ENCODE results near the gene NANS.
"Not testable (repeated sequence)": the region's sequence is repeated elsewhere in the genome, so short reads cannot be mapped to it uniquely, and the experiment has no call there.

NANS gene

GRCh38 chr9:98080326-98080725, 23.8 kb downstream of the NANS start:
- no peak for DNase-seq

GRCh38 chr9:98080780-98081179, 24.2 kb downstream of the NANS start:
- no peak for DNase-seq

GRCh38 chr9:98081477-98082219, 25.1 kb downstream of the NANS start:
- DNase-seq = no peak

GRCh38 chr9:98083061-98083501, 26.5 kb downstream of the NANS start:
- no peak for DNase-seq

GRCh38 chr9:98083566-98084183, 27.1 kb downstream of the NANS start:
- DNase-seq = no peak

GRCh38 chr9:98084396-98084795, 27.9 kb downstream of the NANS start:
- no peak for DNase-seq

GRCh38 chr9:98085058-98085457, 28.5 kb downstream of the NANS start:
- no peak for DNase-seq

- DNase-seq = no peak
Measured at GRCh38 chr9:98085944-98086343, 29.4 kb downstream of the NANS start.

GRCh38 chr9:98086461-98086860, 29.9 kb downstream of the NANS start:
- DNase-seq = no peak

GRCh38 chr9:98087420-98088354, 31.2 kb downstream of the NANS start:
- no peak for DNase-seq

- not testable (repeated sequence) for DNase-seq
Measured at GRCh38 chr9:98090674-98091073, 34.1 kb downstream of the NANS start.

- no peak for DNase-seq
Measured at GRCh38 chr9:98091735-98092612, 35.4 kb downstream of the NANS start.

GRCh38 chr9:98092613-98092931, 36.0 kb downstream of the NANS start:
- DNase-seq = no peak

- DNase-seq = no peak
Measured at GRCh38 chr9:98094316-98094715, 37.8 kb downstream of the NANS start.

- no peak for DNase-seq
Measured at GRCh38 chr9:98094851-98095250, 38.3 kb downstream of the NANS start.

- no peak for DNase-seq
Measured at GRCh38 chr9:98095401-98095800, 38.9 kb downstream of the NANS start.

GRCh38 chr9:98096091-98096490, 39.6 kb downstream of the NANS start:
- DNase-seq = no peak

- no peak for DNase-seq
Measured at GRCh38 chr9:98097836-98098235, 41.3 kb downstream of the NANS start.

- DNase-seq = no peak
Measured at GRCh38 chr9:98099346-98099745, 42.8 kb downstream of the NANS start.

- no peak for DNase-seq
Measured at GRCh38 chr9:98099898-98100297, 43.4 kb downstream of the NANS start.

- DNase-seq = no peak
Measured at GRCh38 chr9:98100456-98100855, 43.9 kb downstream of the NANS start.

- no peak for DNase-seq
Measured at GRCh38 chr9:98101416-98101815, 44.9 kb downstream of the NANS start.

- DNase-seq = peak; percentile 67
Measured at GRCh38 chr9:98101868-98102273, 45.3 kb downstream of the NANS start.

Measured in T-helper 9 cell (primary cell).